ENCODE measurements around the gene RCE1. TPM values are rescaled to one million over a fixed set of nuclear protein-coding genes. Genes with fewer than 3 reads are reported as not detected.

The RCE1 gene
- total and polyA plus RNA-seq, 8 donors: 16.4 to 22.7 (median 20.3) TPM

- H3K9me3 ChIP-seq: no peaks in the 10 kb centered on the region
- no peak for DNase-seq
- intact Hi-C loops (cut with DNase I): no loop called here
- no peak overlapping the region for H3K4me3 ChIP-seq
- no peak for TF ChIP-seq CTCF (IDR thresholded peaks at IDR 0.05)
- H3K27me3 ChIP-seq: no peaks in the 10 kb centered on the region
- peaks cover 0 to 13% of the 10 kb centered on the region in 2 donors for H3K36me3 ChIP-seq
- ATAC-seq: no peak
- H3K4me1 ChIP-seq: peaks cover 16 to 48% of the 10 kb centered on the region in 2 donors
- H3K27ac ChIP-seq: no peak overlapping the region
Observed at GRCh38 chr11:66840317-66841091, 2.7 kb upstream of the RCE1 start.

GRCh38 chr11:66841861-66842260, 1.4 kb upstream of the RCE1 start:
- H3K9me3 ChIP-seq: no peaks in the 10 kb centered on the region
- H3K36me3 ChIP-seq: peaks cover 0 to 27% of the 10 kb centered on the region in 2 donors
- H3K27ac ChIP-seq: peak overlapping the region in 1 of 2 donors; percentile 98
- TF ChIP-seq CTCF (IDR thresholded peaks at IDR 0.05): no peak
- ATAC-seq: no peak
- peaks cover 16 to 43% of the 10 kb centered on the region in 2 donors for H3K4me1 ChIP-seq
- H3K27me3 ChIP-seq: no peaks in the 10 kb centered on the region
- peak overlapping the region in 1 of 2 donors; percentile 97 for H3K4me3 ChIP-seq
- intact Hi-C loops (cut with DNase I): no loop called here
- no peak for DNase-seq

- Histone ChIP-seq H3K36me3 (peaks cover 0 to 33% of the 10 kb centered on the region in 2 donors), H3K27me3 (no peaks in the 10 kb centered on the region), H3K9me3 (no peaks in the 10 kb centered on the region), H3K4me3 (peak overlapping the region; percentile 83 to 97), H3K4me1 (peaks cover 16 to 43% of the 10 kb centered on the region in 2 donors), H3K27ac (peak overlapping the region; percentile 97 to 98)
- ATAC-seq (peak; percentile 8), DNase-seq (no peak)
- intact Hi-C loops (cut with DNase I): no loop called here
- no peak for TF ChIP-seq CTCF (IDR thresholded peaks at IDR 0.05)
Observed at GRCh38 chr11:66842501-66842895, 743 bp upstream of the RCE1 start.

- ATAC-seq: no peak
- TF ChIP-seq CTCF (IDR thresholded peaks at IDR 0.05): no peak
- Histone ChIP-seq H3K27me3 (no peaks in the 10 kb centered on the region), H3K4me3 (peak overlapping the region; percentile 83 to 97), H3K27ac (peak overlapping the region; percentile 97 to 98), H3K36me3 (peaks cover 0 to 47% of the 10 kb centered on the region in 2 donors), H3K9me3 (no peaks in the 10 kb centered on the region), H3K4me1 (peaks cover 16 to 43% of the 10 kb centered on the region in 2 donors)
- intact Hi-C loops (cut with DNase I): no loop called here
- DNase-seq: no peak
Observed at GRCh38 chr11:66843776-66844495, 695 bp downstream of the RCE1 start.

GRCh38 chr11:66844496-66845142, 1.4 kb downstream of the RCE1 start:
- H3K36me3 ChIP-seq: peaks cover 0 to 51% of the 10 kb centered on the region in 2 donors
- intact Hi-C loops (cut with DNase I): no loop called here
- H3K4me3 ChIP-seq: peak overlapping the region in 1 of 2 donors; percentile 97
- peaks cover 16 to 43% of the 10 kb centered on the region in 2 donors for H3K4me1 ChIP-seq
- ATAC-seq (no peak), DNase-seq (peak in 1 of 4 donors; percentile 77)
- no peak overlapping the region for H3K27ac ChIP-seq
- no peaks in the 10 kb centered on the region for H3K27me3 ChIP-seq
- H3K9me3 ChIP-seq: no peaks in the 10 kb centered on the region
- TF ChIP-seq CTCF (IDR thresholded peaks at IDR 0.05): no peak

All from left lung (tissue), 10 donors.